GM12878 (cell line): Measurements from ENCODE around the gene DTL. TPM values are rescaled to one million over a fixed set of nuclear protein-coding genes. Genes with fewer than 3 reads are reported as not detected.
A peak's percentile ranks its signal among the peaks of the same experiment; 100 is the strongest.

Experiments used
- ATAC-seq: fragments of 200-7000 bp; cut with Tn5 transposase; 3 replicates; pipeline ENCODE4 v1.9.1; 2020; ENCODE audit warnings: mild to moderate bottlenecking, moderate library complexity
- BruUV-seq: library from RNA; stranded (reverse); fragments of 400-500 nt; replicated peaks from 2 replicates; lab custom pipeline; 2021; lab: Mats Ljungman, UMichigan
- CTCF ChIA-PET: fragments of 300-600 bp; sonication (Branson Sonifier 250); formaldehyde crosslinking; extraction: SDS; loops from one replicate; lab custom pipeline; 2021; ENCODE audit warnings: inconsistent platforms; lab: Yijun Ruan, JAX
- POLR2A ChIA-PET: fragments of 350-600 bp; formaldehyde crosslinking; extraction: SDS; loops from one replicate; lab custom pipeline; 2021; ENCODE audit warnings: inconsistent platforms; lab: Charles Lee
- RAD21 ChIA-PET: fragments of 300-600 bp; sonication (Branson Sonifier 250); formaldehyde crosslinking; loops from one replicate; lab custom pipeline; 2023; ENCODE audit warnings: antibody characterized with exemption; ENCODE audit not compliant: unreplicated experiment; lab: Charles Lee
- SMC1A ChIA-PET: fragments of 300-600 bp; sonication (Branson Sonifier 250); formaldehyde crosslinking; loops from one replicate; lab custom pipeline; 2023; ENCODE audit not compliant: unreplicated experiment, uncharacterized antibody; lab: Charles Lee
- DNase-seq: peaks from one replicate; pipeline ENCODE4 v3.0.0-alpha.2; 2011; ENCODE audit warnings: low read depth, low spot score
- FAIRE-seq: peaks from 3 replicates; lab custom pipeline; 2011; peaks lifted over from hg19 to GRCh38; lab: Jason Lieb, UNC
- H2AFZ ChIP-seq: 2 replicates; pipeline ENCODE4 v1.6.0; 2011; ENCODE audit warnings: low read depth, low read length, control low read depth; ENCODE audit not compliant: control insufficient read depth
- H3K27ac ChIP-seq: 2 replicates; pipeline ENCODE4 v1.5.1; 2011; ENCODE audit warnings: control low read depth; ENCODE audit not compliant: control insufficient read depth, insufficient read depth
- H3K27me3 ChIP-seq, 2 experiments: replicated peaks in 1 of 2; 2 replicates each; pipeline versions ENCODE4 v1.6.0 to v1.6.1; 2011; ENCODE audit warnings: low read length in 1 of 2; ENCODE audit not compliant: control insufficient read depth in 2 of 2, insufficient read depth in 2 of 2
- H3K36me3 ChIP-seq, 2 experiments: 2 replicates each; pipeline ENCODE4 v1.5.1; 2011; ENCODE audit warnings: low read length in 1 of 2; ENCODE audit not compliant: control insufficient read depth in 2 of 2, insufficient read depth in 2 of 2
- H3K4me1 ChIP-seq: 2 replicates; pipeline ENCODE4 v1.6.1; 2011; ENCODE audit warnings: mild to moderate bottlenecking, low read length, moderate library complexity, mixed read lengths; ENCODE audit not compliant: control insufficient read depth, insufficient read depth
- H3K4me2 ChIP-seq: 2 replicates; pipeline ENCODE4 v1.6.0; 2011; ENCODE audit warnings: control low read depth; ENCODE audit not compliant: control insufficient read depth, insufficient read depth
- H3K4me3 ChIP-seq: fragments of 200-600 bp; sonication (generic); 2 replicates; pipeline ENCODE4 v1.5.1; 2016
- H3K79me2 ChIP-seq: 2 replicates; pipeline ENCODE4 v1.6.0; 2011; ENCODE audit warnings: low read length; ENCODE audit not compliant: control insufficient read depth, insufficient read depth
- H3K9ac ChIP-seq: 2 replicates; pipeline ENCODE4 v1.8.0; 2011; ENCODE audit warnings: low read length, control low read depth, mixed read lengths; ENCODE audit not compliant: control insufficient read depth, insufficient read depth
- H3K9me3 ChIP-seq: replicated peaks from 3 replicates; pipeline ENCODE4 v1.5.1; 2011; ENCODE audit warnings: mild to moderate bottlenecking, low read length; ENCODE audit not compliant: control insufficient read depth, insufficient read depth
- H4K20me1 ChIP-seq: 2 replicates; pipeline ENCODE4 v1.6.0; 2011; ENCODE audit not compliant: control insufficient read depth, insufficient read depth
- IKZF2 ChIP-seq, 2 experiments: fragments of 450-650 bp; IDR thresholded peaks; 2 replicates each; pipeline ENCODE4 v1.6.1; 2017; ENCODE audit warnings: mild to moderate bottlenecking in 2 of 2, moderate library complexity in 2 of 2
- LARP7 ChIP-seq: fragments of 450-650 bp; IDR thresholded peaks from 2 replicates; pipeline ENCODE4 v1.6.1; 2017; ENCODE audit warnings: mild to moderate bottlenecking
- NFXL1 ChIP-seq: fragments of 450-650 bp; IDR thresholded peaks from 2 replicates; pipeline ENCODE4 v1.6.1; 2017; ENCODE audit warnings: antibody characterized with exemption, mild to moderate bottlenecking, borderline replicate concordance
- POLR2A ChIP-seq: IDR thresholded peaks from 2 replicates; pipeline ENCODE4 v1.6.1; 2011; ENCODE audit warnings: low read depth, mild to moderate bottlenecking, low read length
- RB1 ChIP-seq: fragments of 450-650 bp; formaldehyde crosslinking; IDR thresholded peaks from 2 replicates; pipeline ENCODE4 v1.6.1; 2017; ENCODE audit warnings: mild to moderate bottlenecking, borderline replicate concordance
- STAT1 ChIP-seq: fragments of 450-650 bp; conservative IDR thresholded peaks from 2 replicates; pipeline ENCODE4 v1.6.1; 2014; ENCODE audit warnings: antibody characterized with exemption, mild to moderate bottlenecking
- WGBS: methylation state at CpG from one replicate; pipeline ENCODE4 v1.1.6; 2016; ENCODE audit warnings: low lambda C conversion rate; ENCODE audit not compliant: insufficient replicate concordance, insufficient coverage; ENCODE audit errors: missing lambda C conversion rate; 5-methylcytosine and 5-hydroxymethylcytosine counted together
- in situ Hi-C: fragments of 300-500 bp; cut with MboI; formaldehyde crosslinking; loops from 9 replicates; pipeline ENCODE4 v1.14.3; 2018; ENCODE audit warnings: mixed read lengths
- intact Hi-C: fragments of 100-400 bp; cut with micrococcal nuclease; formaldehyde crosslinking; loops from one replicate; pipeline ENCODE4 v1.14.2; 2022; ENCODE audit not compliant: unreplicated experiment
- polyA plus RNA-seq, 11 experiments: library from polyadenylated mRNA; depleted of rRNA in 4 of 11; unstranded in 6 of 11; stranded (reverse) in 5 of 11; fragments of >200 nt; fragmentation: Nextera tagmentation in 4 of 11; fragmentation: Illumina TruSeq in 1 of 11; extraction: Ambion mirVana in 4 of 11; extraction: Trizol in 1 of 11; gene quantifications; 1 replicate in 1 of 11; 2 replicates in 10 of 11; pipeline versions ENCODE4 v1.2.1 to v1.2.3, GENCODE V29; 2011 to 2016; ENCODE audit warnings: inconsistent platforms in 2 of 11, missing spikeins in 2 of 11, low read depth in 1 of 11
- total RNA-seq, 4 experiments: library from RNA; depleted of rRNA in 3 of 4; stranded (reverse); fragments of >200 nt in 3 of 4; fragmentation: Illumina TruSeq in 1 of 4; extraction: Trizol in 1 of 4; gene quantifications; 2 replicates each; pipeline versions ENCODE4 v1.2.1 to v1.2.3, GENCODE V29; 2013 to 2021

The DTL gene
- total and polyA plus RNA-seq, 10 of the 15 experiments (the other 5 are each of a cell fraction or from before 2014, with no cell fraction given) = 24.1 to 73.4 (median 52.2) TPM

GRCh38 chr1:212030936-212031528 lies 4.5 kb upstream of the DTL start:
- 0% methylated on average over 1 of the region's 1 CpG for WGBS
- ATAC-seq (no peak), FAIRE-seq (no peak), DNase-seq (no peak)
- in situ Hi-C loops = no loop called here
- H3K4me2 ChIP-seq = peak overlapping the region; percentile 53
- H3K9me3 ChIP-seq = peaks cover 3% of the 10 kb centered on the region
- no peak overlapping the region for H2AFZ ChIP-seq
- RAD21 ChIA-PET = interaction anchor here (0.8 to 6.0 kb wide), 12 partner anchors 9 to 354 kb away, joined by 3 to 107 read pairs (median 3); no protein-coding TSS in a partner anchor
- H3K4me3 ChIP-seq = peak overlapping the region; percentile 45; the same call in 1 of the 2 replicates
- SMC1A ChIA-PET = interaction anchor here (0.6 to 7.7 kb wide), 15 partner anchors 10 to 350 kb away, joined by 3 to 135 read pairs (median 4); no protein-coding TSS in a partner anchor
- no peaks in the 10 kb centered on the region for H3K27me3 ChIP-seq
- peak overlapping the region; percentile 56; the same call in 1 of the 2 replicates for H3K27ac ChIP-seq
- no peak overlapping the region for H3K9ac ChIP-seq
- H3K79me2 ChIP-seq = peaks cover 83% of the 10 kb centered on the region
- POLR2A ChIA-PET = interaction anchor here (0.9 to 1.7 kb wide), 4 partner anchors 46 to 336 kb away, joined by 3 to 6 read pairs (median 3); no protein-coding TSS in a partner anchor
- no peaks in the 10 kb centered on the region; the same call in 1 of the 2 replicates for H4K20me1 ChIP-seq
- H3K4me1 ChIP-seq = peaks cover 31% of the 10 kb centered on the region
- TF ChIP-seq STAT1 (no peak), RB1 (no peak), NFXL1 (no peak), LARP7 (no peak), IKZF2 (IDR thresholded peaks at IDR 0.05) (0 out of 4 replicates have a peak, but pooled peaks have one; percentile 6 to 18), POLR2A (no peak)
- H3K36me3 ChIP-seq = no peaks in the 10 kb centered on the region; a peak in 1 of 4 replicates
- no TSS peak for BruUV-seq
- CTCF ChIA-PET = interaction anchor here (0.6 to 11.8 kb wide), 11 partner anchors 9 to 611 kb away, joined by 3 to 199 read pairs (median 6); partner anchors contain the start of gene NEK2
- intact Hi-C loops = loop anchor here (5.0 to 10.0 kb wide), 2 partner anchors 94 to 456 kb away; partner anchors contain the start of gene SLC30A1
